ENCODE results near the gene ADAM29. TPM values are rescaled to one million over a fixed set of nuclear protein-coding genes. Genes with fewer than 3 reads are reported as not detected.

Gene ADAM29
- total and polyA plus RNA-seq, 2 experiments from 2014 or later: not detected

DNA sequence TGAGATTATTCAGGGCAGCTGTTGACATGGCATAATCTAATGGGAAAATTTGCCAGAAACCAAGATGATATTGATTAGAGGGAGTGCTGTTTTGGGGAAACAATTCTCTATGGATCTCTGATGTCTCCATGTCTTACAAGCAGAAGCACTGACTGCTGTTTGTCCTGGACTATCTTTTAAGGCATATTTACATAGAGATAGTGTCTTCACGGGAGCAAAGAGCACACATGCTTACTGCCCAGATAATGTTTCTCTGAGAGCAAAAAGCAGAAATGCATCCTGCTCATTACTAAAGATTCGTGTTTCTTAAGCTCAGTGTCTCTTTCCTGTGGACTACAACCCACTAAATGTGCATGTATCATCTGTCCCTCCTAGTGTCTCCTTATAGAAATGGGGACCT, 47.8 kb upstream of the ADAM29 start:
- no peaks in the 10 kb centered on the region for H3K79me2 ChIP-seq (replicated peaks; ENCODE audit: insufficient read depth)
- no peak for TF ChIP-seq JUNB (IDR thresholded peaks at IDR 0.05; ENCODE audit: unreplicated experiment)
- TF ChIP-seq, protein P1, sequence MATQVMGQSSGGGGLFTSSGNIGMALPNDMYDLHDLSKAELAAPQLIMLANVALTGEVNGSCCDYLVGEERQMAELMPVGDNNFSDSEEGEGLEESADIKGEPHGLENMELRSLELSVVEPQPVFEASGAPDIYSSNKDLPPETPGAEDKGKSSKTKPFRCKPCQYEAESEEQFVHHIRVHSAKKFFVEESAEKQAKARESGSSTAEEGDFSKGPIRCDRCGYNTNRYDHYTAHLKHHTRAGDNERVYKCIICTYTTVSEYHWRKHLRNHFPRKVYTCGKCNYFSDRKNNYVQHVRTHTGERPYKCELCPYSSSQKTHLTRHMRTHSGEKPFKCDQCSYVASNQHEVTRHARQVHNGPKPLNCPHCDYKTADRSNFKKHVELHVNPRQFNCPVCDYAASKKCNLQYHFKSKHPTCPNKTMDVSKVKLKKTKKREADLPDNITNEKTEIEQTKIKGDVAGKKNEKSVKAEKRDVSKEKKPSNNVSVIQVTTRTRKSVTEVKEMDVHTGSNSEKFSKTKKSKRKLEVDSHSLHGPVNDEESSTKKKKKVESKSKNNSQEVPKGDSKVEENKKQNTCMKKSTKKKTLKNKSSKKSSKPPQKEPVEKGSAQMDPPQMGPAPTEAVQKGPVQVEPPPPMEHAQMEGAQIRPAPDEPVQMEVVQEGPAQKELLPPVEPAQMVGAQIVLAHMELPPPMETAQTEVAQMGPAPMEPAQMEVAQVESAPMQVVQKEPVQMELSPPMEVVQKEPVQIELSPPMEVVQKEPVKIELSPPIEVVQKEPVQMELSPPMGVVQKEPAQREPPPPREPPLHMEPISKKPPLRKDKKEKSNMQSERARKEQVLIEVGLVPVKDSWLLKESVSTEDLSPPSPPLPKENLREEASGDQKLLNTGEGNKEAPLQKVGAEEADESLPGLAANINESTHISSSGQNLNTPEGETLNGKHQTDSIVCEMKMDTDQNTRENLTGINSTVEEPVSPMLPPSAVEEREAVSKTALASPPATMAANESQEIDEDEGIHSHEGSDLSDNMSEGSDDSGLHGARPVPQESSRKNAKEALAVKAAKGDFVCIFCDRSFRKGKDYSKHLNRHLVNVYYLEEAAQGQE (IDR thresholded peaks at IDR 0.05; ENCODE audit: unreplicated experiment): no peak
- no peak for TF ChIP-seq POLR2AphosphoS5 (IDR thresholded peaks at IDR 0.05; ENCODE audit: low read depth)
- TF ChIP-seq, protein P2, sequence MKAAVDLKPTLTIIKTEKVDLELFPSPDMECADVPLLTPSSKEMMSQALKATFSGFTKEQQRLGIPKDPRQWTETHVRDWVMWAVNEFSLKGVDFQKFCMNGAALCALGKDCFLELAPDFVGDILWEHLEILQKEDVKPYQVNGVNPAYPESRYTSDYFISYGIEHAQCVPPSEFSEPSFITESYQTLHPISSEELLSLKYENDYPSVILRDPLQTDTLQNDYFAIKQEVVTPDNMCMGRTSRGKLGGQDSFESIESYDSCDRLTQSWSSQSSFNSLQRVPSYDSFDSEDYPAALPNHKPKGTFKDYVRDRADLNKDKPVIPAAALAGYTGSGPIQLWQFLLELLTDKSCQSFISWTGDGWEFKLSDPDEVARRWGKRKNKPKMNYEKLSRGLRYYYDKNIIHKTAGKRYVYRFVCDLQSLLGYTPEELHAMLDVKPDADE (IDR thresholded peaks at IDR 0.05): no peak
- no peak for TF ChIP-seq ZNF114 (CRISPR knock-in tag; IDR thresholded peaks at IDR 0.05)
- TF ChIP-seq ZNF331 (CRISPR knock-in tag; IDR thresholded peaks at IDR 0.05; ENCODE audit: low read depth): no peak
- TF ChIP-seq, protein P3, sequence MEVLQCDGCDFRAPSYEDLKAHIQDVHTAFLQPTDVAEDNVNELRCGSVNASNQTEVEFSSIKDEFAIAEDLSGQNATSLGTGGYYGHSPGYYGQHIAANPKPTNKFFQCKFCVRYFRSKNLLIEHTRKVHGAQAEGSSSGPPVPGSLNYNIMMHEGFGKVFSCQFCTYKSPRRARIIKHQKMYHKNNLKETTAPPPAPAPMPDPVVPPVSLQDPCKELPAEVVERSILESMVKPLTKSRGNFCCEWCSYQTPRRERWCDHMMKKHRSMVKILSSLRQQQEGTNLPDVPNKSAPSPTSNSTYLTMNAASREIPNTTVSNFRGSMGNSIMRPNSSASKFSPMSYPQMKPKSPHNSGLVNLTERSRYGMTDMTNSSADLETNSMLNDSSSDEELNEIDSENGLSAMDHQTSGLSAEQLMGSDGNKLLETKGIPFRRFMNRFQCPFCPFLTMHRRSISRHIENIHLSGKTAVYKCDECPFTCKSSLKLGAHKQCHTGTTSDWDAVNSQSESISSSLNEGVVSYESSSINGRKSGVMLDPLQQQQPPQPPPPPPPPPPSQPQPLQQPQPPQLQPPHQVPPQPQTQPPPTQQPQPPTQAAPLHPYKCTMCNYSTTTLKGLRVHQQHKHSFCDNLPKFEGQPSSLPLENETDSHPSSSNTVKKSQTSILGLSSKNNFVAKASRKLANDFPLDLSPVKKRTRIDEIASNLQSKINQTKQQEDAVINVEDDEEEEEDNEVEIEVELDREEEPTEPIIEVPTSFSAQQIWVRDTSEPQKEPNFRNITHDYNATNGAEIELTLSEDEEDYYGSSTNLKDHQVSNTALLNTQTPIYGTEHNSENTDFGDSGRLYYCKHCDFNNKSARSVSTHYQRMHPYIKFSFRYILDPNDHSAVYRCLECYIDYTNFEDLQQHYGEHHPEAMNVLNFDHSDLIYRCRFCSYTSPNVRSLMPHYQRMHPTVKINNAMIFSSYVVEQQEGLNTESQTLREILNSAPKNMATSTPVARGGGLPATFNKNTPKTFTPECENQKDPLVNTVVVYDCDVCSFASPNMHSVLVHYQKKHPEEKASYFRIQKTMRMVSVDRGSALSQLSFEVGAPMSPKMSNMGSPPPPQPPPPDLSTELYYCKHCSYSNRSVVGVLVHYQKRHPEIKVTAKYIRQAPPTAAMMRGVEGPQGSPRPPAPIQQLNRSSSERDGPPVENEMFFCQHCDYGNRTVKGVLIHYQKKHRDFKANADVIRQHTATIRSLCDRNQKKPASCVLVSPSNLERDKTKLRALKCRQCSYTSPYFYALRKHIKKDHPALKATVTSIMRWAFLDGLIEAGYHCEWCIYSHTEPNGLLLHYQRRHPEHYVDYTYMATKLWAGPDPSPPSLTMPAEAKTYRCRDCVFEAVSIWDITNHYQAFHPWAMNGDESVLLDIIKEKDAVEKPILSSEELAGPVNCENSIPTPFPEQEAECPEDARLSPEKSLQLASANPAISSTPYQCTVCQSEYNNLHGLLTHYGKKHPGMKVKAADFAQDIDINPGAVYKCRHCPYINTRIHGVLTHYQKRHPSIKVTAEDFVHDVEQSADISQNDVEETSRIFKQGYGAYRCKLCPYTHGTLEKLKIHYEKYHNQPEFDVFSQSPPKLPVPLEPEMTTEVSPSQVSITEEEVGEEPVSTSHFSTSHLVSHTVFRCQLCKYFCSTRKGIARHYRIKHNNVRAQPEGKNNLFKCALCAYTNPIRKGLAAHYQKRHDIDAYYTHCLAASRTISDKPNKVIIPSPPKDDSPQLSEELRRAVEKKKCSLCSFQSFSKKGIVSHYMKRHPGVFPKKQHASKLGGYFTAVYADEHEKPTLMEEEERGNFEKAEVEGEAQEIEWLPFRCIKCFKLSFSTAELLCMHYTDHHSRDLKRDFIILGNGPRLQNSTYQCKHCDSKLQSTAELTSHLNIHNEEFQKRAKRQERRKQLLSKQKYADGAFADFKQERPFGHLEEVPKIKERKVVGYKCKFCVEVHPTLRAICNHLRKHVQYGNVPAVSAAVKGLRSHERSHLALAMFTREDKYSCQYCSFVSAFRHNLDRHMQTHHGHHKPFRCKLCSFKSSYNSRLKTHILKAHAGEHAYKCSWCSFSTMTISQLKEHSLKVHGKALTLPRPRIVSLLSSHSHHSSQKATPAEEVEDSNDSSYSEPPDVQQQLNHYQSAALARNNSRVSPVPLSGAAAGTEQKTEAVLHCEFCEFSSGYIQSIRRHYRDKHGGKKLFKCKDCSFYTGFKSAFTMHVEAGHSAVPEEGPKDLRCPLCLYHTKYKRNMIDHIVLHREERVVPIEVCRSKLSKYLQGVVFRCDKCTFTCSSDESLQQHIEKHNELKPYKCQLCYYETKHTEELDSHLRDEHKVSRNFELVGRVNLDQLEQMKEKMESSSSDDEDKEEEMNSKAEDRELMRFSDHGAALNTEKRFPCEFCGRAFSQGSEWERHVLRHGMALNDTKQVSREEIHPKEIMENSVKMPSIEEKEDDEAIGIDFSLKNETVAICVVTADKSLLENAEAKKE (CRISPR knock-in tag; IDR thresholded peaks at IDR 0.05): no peak
- no peak for TF ChIP-seq EZH2phosphoT487 (IDR thresholded peaks at IDR 0.05; ENCODE audit: unreplicated experiment)
- no peak for TF ChIP-seq NANOG (IDR thresholded peaks at IDR 0.05; ENCODE audit: borderline replicate concordance)
- no peak for TF ChIP-seq CREB1 (CRISPR knock-in tag; IDR thresholded peaks at IDR 0.05; ENCODE audit: low read depth)
- TF ChIP-seq STAT1 (IDR thresholded peaks at IDR 0.05; ENCODE audit: unreplicated experiment): no peak
- H3K9me3 Mint-ChIP-seq: no peaks in the 10 kb centered on the region
- no peaks in the 10 kb centered on the region for H3K27me3 Mint-ChIP-seq (ENCODE audit: insufficient read depth, low read depth, poor library complexity)
- H3K27ac ChIP-seq (ENCODE audit: low read depth): no peak overlapping the region
- H3K4me2 ChIP-seq: no peak overlapping the region
- ATAC-seq: no peak
- peak overlapping the region; percentile 28; the same call in 1 of the 2 replicates for H2AFZ ChIP-seq
- no peak overlapping the region for H3K4me3 ChIP-seq
- no peaks in the 10 kb centered on the region for H3K36me3 Mint-ChIP-seq (ENCODE audit: low read depth)
- no peaks in the 10 kb centered on the region for H3K36me3 ChIP-seq (ENCODE audit: insufficient read depth)
- no peak overlapping the region for H3K27ac Mint-ChIP-seq
- H3K4me1 Mint-ChIP-seq: peaks cover 11% of the 10 kb centered on the region; the same call in 2 of the 3 replicates
- no peaks in the 10 kb centered on the region for H3F3A ChIP-seq (replicated peaks; ENCODE audit: low read depth)
- no peaks in the 10 kb centered on the region for H3K27me3 ChIP-seq (ENCODE audit: insufficient read depth)
- H4K20me1 ChIP-seq (replicated peaks; ENCODE audit: insufficient read depth): no peaks in the 10 kb centered on the region
- DNase-seq (ENCODE audit: low spot score): no peak
- H3K4me1 ChIP-seq (ENCODE audit: insufficient read depth): no peaks in the 10 kb centered on the region
- 0 out of 2 replicates have a peak, but pooled peaks cover 24% of the 10 kb centered on the region for H3K9me2 ChIP-seq (ENCODE audit: insufficient read depth)
- no peak overlapping the region for H3K4me3 Mint-ChIP-seq

All from GM23338 (cell line).